ENCODE data around the gene RPL10.

GRCh38 chrX:154401918-154402621 is 3.9 kb downstream of the RPL10 start:
- TF ChIP-seq CTCF (conservative IDR thresholded peaks at IDR 0.05; ENCODE audit: low read depth, low read length) = no peak
- TF ChIP-seq EZH2 (IDR thresholded peaks at IDR 0.05; ENCODE audit: low read length, unreplicated experiment) = no peak
- TF ChIP-seq EZH2phosphoT487 (IDR thresholded peaks at IDR 0.05; ENCODE audit: borderline replicate concordance, low read length) = no peak

Data from PC-3 (cell line).